Measurements from ENCODE around the gene TRIL. TPM values are rescaled to one million over a fixed set of nuclear protein-coding genes. Genes with fewer than 3 reads are reported as not detected.

TRIL gene
- total and polyA plus RNA-seq, 2 of the 4 experiments (the other 2 are of a cell fraction): under 0.01 to 0.09 TPM

DNA sequence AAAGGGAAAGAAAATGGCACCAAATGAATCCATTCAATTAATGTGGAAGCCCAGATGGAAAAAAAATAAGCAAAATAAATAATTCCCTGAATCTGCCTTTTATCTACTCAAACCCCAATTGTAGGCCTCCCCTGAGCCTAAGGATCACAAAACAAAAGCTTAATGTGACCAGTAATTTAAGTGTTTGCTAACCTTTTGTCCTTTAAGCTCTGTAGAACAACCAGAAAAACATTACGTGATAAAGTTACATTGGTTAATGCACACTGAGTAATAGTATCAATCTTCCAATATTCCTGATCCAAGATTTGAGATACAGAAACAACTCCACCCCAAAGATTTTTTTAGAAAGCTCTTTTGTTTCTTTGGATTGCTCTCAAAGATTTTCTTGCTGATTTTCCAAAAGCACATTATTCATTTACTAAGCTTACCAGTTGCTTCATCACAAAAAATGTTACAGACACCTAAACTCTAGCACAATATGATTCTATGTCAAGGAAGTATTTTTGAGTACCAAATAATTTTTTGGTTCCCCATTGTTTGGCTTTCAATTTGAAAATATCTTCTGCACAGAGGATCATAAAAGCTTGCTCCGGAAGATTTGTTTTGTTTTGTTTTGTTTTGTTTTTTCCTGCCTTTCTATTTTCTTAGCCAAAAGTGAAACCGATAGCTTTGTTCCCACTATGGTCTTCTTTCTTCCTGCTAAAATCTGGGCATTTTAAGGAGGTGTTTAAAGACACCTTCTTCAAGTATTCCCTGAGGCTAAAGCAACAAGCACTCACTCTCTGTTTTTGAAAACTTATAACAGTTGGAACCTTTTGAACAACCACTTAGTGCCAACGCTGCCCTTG lies 54.2 kb downstream of the TRIL start (continued):
- TF ChIP-seq MAZ (IDR thresholded peaks at IDR 0.05; ENCODE audit: borderline replicate concordance, low read depth, low read length): no peak

Other genes with a start within 250 kb of the TRIL start
- gene CPVL, start 188.2 kb upstream of the TRIL start, total RNA-seq (2012; rRNA removed): not detected in 2 replicates
- not detected in 2 replicates for gene CPVL, start 188.2 kb upstream of the TRIL start, polyA plus RNA-seq (2012; rRNA removed)
- not detected in 2 replicates for gene CHN2, start 236.4 kb upstream of the TRIL start, total RNA-seq (2012; rRNA removed)
- not detected in 2 replicates for gene CHN2, start 236.4 kb upstream of the TRIL start, polyA plus RNA-seq (2012; rRNA removed)